GM19452 (cell line): Measurements from ENCODE around the gene CCDC92.

Source experiments
- ATAC-seq: cut with Tn5 transposase; IDR thresholded peaks from one replicate; pipeline ENCODE4 v1.9.1; 2021; ENCODE audit not compliant: unreplicated experiment

The CCDC92 gene

GRCh38 chr12:123972457-123973401 is at the start of gene CCDC92, which contains the start of gene ZNF664:
Gene CCDC92 (minus strand): TSS chr12:123972831. CDS start chr12:123944305, 28,526 bp downstream.
Gene ZNF664 (plus strand): TSS chr12:123973215. CDS start chr12:124012145, 38,930 bp downstream.
- ATAC-seq = peak; percentile 82

GRCh38 chr12:124022161-124022560 is 49.5 kb upstream of the CCDC92 start:
- ATAC-seq = no peak

DNA sequence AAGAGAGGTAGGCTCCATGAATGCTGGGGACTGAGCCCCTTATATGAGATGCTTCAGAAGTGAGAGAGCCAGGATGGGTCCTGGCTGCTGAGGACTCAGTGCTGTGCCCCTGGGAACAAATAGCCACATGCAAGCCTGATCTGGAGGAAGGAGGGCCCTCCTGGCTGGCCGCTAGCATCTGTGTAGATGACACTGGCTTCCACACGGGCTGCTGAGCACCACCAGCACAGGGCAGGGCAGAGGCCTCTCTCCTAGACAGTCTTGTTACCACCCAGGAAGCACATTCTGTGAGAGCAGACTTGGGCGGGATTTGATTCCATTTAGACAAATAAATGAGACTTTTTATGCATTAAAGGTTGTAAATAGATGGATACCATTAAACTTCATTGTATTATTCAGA is 48.4 kb upstream of the CCDC92 start:
- ATAC-seq = no peak

DNA sequence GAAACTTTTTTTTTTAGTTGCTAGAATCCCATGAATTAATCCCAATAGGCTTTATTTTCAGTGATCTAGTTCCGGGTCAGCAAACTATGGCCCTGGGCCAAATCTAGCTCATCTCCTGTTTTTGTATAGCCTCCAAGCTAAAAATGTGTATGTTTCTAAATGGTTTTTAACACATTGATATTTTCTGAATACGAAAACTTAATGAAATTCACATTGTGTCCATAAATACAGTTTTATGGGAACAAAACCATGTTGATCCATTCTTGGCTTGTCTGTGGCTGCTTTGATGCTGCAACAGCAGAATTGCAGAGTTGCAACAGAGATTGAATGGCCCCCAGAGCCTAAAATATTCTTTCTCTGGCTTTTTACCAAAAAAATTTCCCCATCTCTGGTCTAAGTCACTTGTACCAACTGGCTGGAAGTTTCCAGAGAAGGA is 47.9 kb upstream of the CCDC92 start:
- ATAC-seq = no peak

GRCh38 chr12:124019115-124019514 is 46.5 kb upstream of the CCDC92 start:
- no peak for ATAC-seq

DNA sequence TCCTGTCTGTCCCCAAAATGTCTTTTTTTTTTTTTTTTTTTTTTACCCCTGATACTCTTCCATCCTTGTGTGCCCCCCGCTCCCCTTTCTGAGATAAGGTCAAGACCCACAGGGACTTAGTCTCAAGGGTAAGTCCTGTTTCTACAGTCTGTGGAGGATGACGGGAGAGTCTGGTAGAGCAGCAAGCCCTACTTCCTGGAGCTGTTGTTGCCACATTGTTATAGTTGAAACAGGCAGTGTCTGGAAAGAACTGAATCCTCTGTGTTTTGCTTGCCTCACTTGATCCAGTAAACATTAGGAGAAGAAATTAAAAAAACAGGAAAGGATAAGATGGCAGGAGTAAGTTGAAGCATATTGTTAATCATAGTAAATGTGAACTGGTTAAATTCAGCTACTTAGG is 45.9 kb upstream of the CCDC92 start:
- ATAC-seq = no peak

GRCh38 chr12:124017064-124017463 is 44.4 kb upstream of the CCDC92 start:
- ATAC-seq = no peak

- no peak for ATAC-seq
These were observed 43.1 kb upstream of the CCDC92 start for GRCh38 chr12:124015494-124016461.

GRCh38 chr12:124013073-124013472 is 40.4 kb upstream of the CCDC92 start:
- no peak for ATAC-seq

DNA sequence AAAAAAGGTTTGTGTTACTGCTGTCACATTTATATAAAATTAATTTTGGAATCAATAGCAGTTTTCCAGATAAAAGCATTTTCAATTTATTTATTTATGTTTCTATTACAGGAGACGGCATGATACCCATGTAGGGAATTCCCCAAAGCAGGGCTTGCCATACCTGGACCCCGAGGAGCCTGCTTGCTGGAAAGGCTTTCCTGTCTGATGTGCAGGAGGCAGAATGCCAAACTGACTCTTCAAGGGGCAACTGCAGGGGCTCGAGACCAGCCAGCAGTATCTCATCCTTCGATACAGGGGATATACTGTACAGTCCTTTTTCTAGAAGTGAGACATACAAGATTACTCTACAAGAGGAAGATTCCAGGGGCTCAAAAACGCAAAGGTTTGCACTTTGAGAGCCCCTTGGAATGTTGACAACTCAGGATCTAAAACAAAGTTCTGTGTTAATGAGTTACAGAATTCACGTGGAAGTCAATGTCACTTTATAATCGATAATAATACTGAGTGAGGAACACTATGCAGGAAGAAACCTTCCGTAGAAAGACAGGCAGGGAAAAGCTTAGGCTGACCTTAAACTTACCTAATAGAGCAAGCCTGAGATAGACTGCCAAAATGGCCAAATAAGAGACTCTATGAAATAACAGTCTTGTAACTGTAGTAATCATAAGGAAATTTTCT is 38.9 kb upstream of the CCDC92 start:
- no peak for ATAC-seq

DNA sequence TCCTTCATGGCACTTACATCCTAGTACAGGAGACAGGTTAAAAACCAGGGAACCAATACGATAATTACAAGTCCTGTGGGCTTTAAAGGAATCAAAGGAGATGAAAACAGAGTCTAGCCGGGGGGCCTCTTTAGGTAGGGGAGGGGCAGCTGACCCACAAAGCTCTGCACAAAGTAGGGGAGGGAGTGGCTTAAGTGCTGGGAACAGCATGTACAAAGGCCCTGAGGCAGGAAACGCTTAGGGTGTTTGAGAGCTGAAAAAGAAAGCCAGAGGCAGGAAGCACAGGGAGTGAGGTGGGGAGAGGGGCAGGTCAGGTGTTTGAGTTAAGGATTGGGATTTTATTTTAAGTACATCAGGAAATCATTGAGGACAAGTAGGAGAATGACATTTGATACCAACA is 38.1 kb upstream of the CCDC92 start:
- no peak for ATAC-seq

- no peak for ATAC-seq
These were observed 37.1 kb upstream of the CCDC92 start for GRCh38 chr12:124009781-124010180.

DNA sequence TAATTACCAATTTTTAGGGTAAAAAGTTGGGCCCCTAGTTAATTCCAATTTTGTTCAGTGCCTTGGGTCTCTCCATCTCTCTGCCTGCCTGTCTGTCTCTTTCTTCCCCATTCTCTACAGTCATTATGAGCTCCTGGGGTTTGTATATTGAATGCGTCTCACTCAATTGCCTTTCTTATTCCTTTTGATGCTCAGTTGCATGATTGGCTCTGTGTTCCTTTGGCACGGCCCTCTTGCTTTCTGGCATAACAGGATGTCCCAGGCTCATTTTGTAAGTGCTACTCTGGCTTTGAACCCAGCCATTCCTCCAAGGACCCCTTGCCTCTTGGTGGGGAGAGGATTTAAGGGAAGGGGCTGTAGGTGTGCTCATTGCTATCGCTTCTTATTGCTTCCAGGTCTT is 36.0 kb upstream of the CCDC92 start:
- ATAC-seq = no peak

GRCh38 chr12:124007826-124008570 is 35.4 kb upstream of the CCDC92 start:
- no peak for ATAC-seq

DNA sequence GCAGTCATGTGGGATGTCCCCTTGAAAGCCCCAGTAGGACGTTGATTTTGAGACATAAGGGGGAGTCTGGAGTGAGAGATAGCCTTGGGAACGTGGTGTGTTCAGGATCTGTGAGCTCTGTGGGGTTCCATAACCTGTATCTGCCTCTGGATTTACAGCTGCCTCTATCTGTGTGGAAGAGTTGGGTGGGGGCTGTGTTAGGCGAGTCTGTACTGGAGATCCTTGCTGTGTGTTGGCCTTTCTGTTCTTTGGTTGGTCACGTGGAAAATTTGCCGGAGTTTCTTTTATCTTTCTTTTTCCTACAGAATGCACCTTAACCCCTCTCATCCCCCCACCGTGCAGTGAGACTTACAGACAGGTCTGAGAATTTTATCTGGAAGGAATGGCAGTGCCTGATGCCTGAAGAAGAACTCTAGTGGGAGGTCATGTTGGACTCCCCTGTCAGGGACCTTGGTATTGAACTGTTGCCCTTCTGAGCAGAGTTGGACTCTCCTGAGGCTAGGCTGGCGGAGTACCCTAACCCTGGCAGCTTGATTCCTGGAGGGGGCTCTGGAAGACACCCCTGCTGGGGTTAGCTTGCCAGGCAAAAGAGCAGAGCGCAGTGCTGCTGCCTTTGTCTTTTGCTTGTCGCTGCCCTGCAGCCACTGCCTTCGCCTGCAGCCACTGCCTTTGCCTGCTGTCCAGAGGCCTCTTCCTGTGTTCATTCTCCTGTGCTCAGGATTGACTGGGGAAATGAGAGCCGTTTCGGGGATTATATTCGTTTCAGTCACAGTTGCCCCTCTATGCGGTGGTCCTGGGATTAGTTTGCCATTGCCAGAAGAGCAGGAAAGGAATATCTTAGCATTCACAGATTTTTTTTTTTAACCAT is 34.4 kb upstream of the CCDC92 start:
- no peak for ATAC-seq

DNA sequence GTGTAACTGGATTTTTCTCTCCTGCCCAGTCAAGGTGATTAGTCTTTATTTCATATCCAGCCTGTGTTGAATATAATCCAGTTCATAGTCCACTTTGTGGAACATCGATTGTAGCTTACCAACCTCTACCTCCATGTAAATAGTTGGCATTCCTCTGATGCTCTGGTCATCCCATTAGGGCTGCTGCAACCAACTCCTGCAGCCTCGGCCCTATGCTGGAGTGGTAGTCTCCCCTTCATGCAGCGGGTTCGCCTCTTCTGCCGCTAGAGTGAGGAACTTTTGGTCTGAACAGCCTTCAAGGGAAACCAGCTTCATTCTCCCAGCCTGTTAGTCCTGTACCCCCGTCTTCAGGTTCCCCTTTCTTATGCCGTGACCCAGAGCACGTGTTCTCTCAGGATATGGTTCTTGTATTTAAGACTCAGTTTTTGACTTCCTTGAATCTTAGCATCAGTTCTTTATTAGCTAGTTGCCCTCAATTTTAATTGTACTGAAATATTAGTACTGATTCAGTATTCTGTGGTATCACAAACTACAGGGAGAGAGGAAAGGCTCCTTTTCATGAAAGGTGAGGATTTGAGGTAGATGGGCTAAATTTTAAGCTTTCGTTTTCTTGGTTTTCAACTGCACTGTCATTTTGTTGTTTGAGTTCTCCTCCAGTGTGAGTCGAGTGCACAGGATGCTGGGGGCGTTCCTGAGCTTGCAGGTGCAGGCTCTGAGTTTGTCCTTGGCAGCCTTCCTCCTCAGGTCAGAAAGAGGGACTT is 33.6 kb upstream of the CCDC92 start:
- no peak for ATAC-seq

GRCh38 chr12:124004233-124004875 is 31.7 kb upstream of the CCDC92 start:
- ATAC-seq = no peak

DNA sequence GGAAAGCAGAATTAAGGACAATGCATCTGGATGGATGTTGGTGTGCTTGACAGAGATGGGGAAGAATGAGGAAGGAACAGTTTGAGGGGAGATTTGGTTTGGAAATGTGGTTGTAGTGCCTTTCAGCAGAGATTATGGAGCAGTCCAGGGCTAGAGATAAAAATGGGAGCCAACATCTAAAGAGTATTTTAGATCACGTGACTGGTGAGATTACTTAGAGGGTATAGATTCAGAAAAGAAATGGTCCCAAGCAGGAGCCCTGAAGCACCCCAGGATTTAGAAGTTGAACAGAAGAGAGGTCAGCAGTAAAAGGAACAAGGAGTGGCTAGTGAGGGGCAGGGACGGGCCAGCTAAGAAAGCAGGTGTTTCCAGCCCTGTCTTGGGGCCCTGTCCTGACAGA is 30.0 kb upstream of the CCDC92 start:
- no peak for ATAC-seq
